Astrocyte of the cerebellum (primary cell): ENCODE data around the gene PDE11A.
"Not testable (repeated sequence)": the region's sequence is repeated elsewhere in the genome, so short reads cannot be mapped to it uniquely, and the experiment has no call there.

ENCODE experiments used
- DNase-seq: peaks from one replicate; pipeline ENCODE4 v3.0.0-alpha.2; 2011; ENCODE audit warnings: low read depth
- H3K4me3 ChIP-seq: 2 replicates; pipeline ENCODE4 v1.5.1; 2011; ENCODE audit warnings: mild to moderate bottlenecking, low read depth, low read length, moderate library complexity
- CTCF ChIP-seq: IDR thresholded peaks from 2 replicates; pipeline ENCODE4 v1.5.1; 2012; ENCODE audit warnings: low read length, low read depth, moderate library complexity, mild to moderate bottlenecking; ENCODE audit errors: missing control alignments
- in situ Hi-C: cut with HindIII; loops from 2 replicates; pipeline ENCODE4 v1.10.0; 2017; ENCODE audit warnings: low sequenced_read_pairs

The PDE11A gene

GRCh38 chr2:177868806-177869205, 203.8 kb downstream of the PDE11A start:
- TF ChIP-seq CTCF = no peak
- H3K4me3 ChIP-seq = no peak overlapping the region
- in situ Hi-C loops = no loop called here
- DNase-seq = no peak

- in situ Hi-C loops = no loop called here
- H3K4me3 ChIP-seq = no peak overlapping the region
- TF ChIP-seq CTCF = no peak
Observed at GRCh38 chr2:177857538-177857937, 215.0 kb downstream of the PDE11A start.

GRCh38 chr2:177852389-177852788, 220.2 kb downstream of the PDE11A start:
- DNase-seq = no peak
- in situ Hi-C loops = no loop called here

More at GRCh38 chr2:177857538-177857937, 215.0 kb downstream of the PDE11A start:
- DNase-seq = no peak

GRCh38 chr2:177843188-177843587, 229.4 kb downstream of the PDE11A start:
- in situ Hi-C loops = no loop called here
- no peak for TF ChIP-seq CTCF

More at GRCh38 chr2:177852389-177852788, 220.2 kb downstream of the PDE11A start:
- TF ChIP-seq CTCF = no peak
- no peak overlapping the region for H3K4me3 ChIP-seq

GRCh38 chr2:177842243-177842642, 230.3 kb downstream of the PDE11A start:
- TF ChIP-seq CTCF = no peak
- no peak overlapping the region for H3K4me3 ChIP-seq
- DNase-seq = no peak
- in situ Hi-C loops = no loop called here

More at GRCh38 chr2:177843188-177843587, 229.4 kb downstream of the PDE11A start:
- DNase-seq = no peak
- H3K4me3 ChIP-seq = no peak overlapping the region

GRCh38 chr2:177835418-177836204, 237.0 kb downstream of the PDE11A start:
- DNase-seq, in situ Hi-C loops, H3K4me3 ChIP-seq: not testable (repeated sequence)
